ENCODE measurements around the gene CCR7.
A peak's percentile ranks its signal among the peaks of the same experiment; 100 is the strongest.

CCR7 gene

GRCh38 chr17:40516581-40517285 is 48.5 kb downstream of the CCR7 start:
- DNase-seq (ENCODE audit: low spot score) = peak; percentile 85

DNA sequence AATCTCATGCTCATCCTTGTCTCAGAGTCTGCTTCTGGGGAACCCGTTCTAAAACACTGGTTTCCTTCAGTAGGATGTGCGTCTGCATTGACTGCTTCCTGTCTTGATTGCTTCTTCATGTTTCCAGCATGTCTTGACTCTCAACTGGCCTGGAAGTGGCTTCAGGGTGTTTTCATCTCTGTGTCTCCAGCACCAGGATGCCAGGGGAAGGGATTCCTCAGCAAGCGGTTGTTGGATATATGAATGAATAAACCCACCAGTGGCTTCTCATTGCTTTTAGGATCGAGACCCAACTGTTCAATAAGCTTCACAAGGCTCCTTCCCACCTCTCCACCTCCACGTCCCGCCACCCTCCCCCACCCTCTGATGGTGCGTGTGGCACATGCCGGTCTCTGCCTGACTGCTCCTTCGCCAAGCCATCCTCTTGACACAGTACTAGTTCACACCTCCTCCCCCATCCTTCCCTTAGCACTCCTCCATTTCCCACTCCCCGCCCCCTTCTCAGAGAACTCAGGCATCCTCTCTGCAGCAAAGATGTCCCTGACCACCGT is 49.7 kb downstream of the CCR7 start:
- peak; percentile 37 for DNase-seq (ENCODE audit: low spot score)

- no peak for DNase-seq (ENCODE audit: low spot score)
These were observed 50.3 kb downstream of the CCR7 start for GRCh38 chr17:40515011-40515410.

GRCh38 chr17:40514013-40514875 is 51.0 kb downstream of the CCR7 start:
- DNase-seq (ENCODE audit: low spot score) = no peak

- DNase-seq (ENCODE audit: low spot score) = no peak
These were observed 53.5 kb downstream of the CCR7 start for GRCh38 chr17:40511667-40512220.

GRCh38 chr17:40511136-40511535 is 54.1 kb downstream of the CCR7 start:
- DNase-seq (ENCODE audit: low spot score) = no peak

DNA sequence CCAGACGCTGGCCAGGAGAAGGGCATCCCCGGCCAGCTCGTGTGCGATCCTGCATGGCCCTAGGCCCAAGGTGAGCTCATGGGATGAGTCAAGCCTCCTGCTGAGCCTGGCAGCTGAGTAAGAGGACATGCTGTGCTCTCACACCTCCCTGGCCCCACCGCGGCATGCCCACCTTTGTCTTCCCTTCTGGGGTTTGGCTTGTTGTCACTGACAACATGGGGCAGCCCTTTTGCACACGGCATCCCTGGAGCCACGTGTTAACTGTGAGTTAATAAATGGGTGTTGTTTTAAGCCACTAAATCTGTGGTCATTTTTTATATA is 55.0 kb downstream of the CCR7 start:
- no peak for DNase-seq (ENCODE audit: low spot score)

GRCh38 chr17:40509626-40510327 is 55.5 kb downstream of the CCR7 start:
- DNase-seq (ENCODE audit: low spot score) = no peak

GRCh38 chr17:40506786-40507185 is 58.5 kb downstream of the CCR7 start:
- no peak for DNase-seq (ENCODE audit: low spot score)
